Transverse colon (tissue), 4 donors: ENCODE measurements around the gene TIMM22.

Experiments
- POLR2AphosphoS5 ChIP-seq, 3 donors: sonication (generic); formaldehyde crosslinking; IDR thresholded peaks; one replicate each; pipeline ENCODE4 v1.6.1; 2016; ENCODE audit warnings: antibody characterized with exemption in 3 of 3
- TF ChIP-seq, protein P1 (sequence below), 5 experiments: fragments of 200-600 bp in 3 of 5; fragments of 450-650 bp in 2 of 5; sonication (generic) in 3 of 5; IDR thresholded peaks; 1 replicate in 2 of 5; 2 replicates in 3 of 5; pipeline ENCODE4 v1.5.1; 2016 to 2017; ENCODE audit warnings: antibody characterized with exemption in 5 of 5, inconsistent platforms in 3 of 5, mild to moderate bottlenecking in 2 of 5, moderate library complexity in 1 of 5

DNA sequence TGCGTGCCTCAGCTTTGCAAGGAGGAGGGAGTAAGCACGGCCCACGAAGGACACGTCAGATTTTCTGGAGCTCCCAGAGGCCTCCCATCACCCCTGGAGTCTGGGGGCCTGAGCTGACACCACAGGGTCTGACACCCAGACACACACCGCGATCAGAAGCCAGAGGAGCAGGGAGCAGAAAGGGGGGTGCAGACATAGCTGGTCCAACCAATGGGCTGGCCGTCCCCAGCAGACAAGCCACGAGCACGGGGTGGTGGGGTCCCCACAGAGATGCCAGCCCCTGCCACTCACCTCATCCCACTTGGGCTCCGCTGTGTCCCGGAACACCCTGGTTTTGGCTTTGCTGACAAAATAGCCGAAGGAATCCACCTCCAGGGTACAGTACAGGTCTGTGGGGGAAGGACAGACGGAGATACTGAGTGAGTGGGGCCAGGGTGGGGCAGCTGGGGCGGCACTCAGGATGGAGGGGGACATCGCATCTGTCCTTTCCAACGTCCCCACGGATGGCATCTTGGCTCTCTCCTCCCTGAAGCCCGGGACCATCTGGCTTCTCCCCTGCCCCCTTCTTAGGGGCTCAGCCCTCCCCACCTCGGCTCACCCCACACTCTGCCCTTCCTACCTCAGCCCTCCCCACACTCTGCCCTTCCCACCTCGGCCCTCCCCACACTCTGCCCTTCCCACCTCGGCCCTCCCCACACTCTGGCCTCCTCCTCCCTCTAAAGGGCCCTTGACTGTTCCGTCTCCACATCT, 53.5 kb downstream of the TIMM22 start:
- TF ChIP-seq, protein P1, sequence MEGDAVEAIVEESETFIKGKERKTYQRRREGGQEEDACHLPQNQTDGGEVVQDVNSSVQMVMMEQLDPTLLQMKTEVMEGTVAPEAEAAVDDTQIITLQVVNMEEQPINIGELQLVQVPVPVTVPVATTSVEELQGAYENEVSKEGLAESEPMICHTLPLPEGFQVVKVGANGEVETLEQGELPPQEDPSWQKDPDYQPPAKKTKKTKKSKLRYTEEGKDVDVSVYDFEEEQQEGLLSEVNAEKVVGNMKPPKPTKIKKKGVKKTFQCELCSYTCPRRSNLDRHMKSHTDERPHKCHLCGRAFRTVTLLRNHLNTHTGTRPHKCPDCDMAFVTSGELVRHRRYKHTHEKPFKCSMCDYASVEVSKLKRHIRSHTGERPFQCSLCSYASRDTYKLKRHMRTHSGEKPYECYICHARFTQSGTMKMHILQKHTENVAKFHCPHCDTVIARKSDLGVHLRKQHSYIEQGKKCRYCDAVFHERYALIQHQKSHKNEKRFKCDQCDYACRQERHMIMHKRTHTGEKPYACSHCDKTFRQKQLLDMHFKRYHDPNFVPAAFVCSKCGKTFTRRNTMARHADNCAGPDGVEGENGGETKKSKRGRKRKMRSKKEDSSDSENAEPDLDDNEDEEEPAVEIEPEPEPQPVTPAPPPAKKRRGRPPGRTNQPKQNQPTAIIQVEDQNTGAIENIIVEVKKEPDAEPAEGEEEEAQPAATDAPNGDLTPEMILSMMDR (IDR thresholded peaks at IDR 0.05): no peak
- no peak for TF ChIP-seq POLR2AphosphoS5 (IDR thresholded peaks at IDR 0.05)
